Urothelium cell line (cell line): ENCODE data around the gene CHCHD6.

Experiments
- DNase-seq: peaks from one replicate; pipeline ENCODE4 v3.0.0; 2011; ENCODE audit warnings: low spot score, mixed read lengths
- FAIRE-seq: peaks from 2 replicates; lab custom pipeline; 2011; peaks lifted over from hg19 to GRCh38; lab: Jason Lieb, UNC

The CHCHD6 gene

GRCh38 chr3:126954141-126954842 is 250.3 kb downstream of the CHCHD6 start:
- FAIRE-seq (no peak), DNase-seq (no peak)

DNA sequence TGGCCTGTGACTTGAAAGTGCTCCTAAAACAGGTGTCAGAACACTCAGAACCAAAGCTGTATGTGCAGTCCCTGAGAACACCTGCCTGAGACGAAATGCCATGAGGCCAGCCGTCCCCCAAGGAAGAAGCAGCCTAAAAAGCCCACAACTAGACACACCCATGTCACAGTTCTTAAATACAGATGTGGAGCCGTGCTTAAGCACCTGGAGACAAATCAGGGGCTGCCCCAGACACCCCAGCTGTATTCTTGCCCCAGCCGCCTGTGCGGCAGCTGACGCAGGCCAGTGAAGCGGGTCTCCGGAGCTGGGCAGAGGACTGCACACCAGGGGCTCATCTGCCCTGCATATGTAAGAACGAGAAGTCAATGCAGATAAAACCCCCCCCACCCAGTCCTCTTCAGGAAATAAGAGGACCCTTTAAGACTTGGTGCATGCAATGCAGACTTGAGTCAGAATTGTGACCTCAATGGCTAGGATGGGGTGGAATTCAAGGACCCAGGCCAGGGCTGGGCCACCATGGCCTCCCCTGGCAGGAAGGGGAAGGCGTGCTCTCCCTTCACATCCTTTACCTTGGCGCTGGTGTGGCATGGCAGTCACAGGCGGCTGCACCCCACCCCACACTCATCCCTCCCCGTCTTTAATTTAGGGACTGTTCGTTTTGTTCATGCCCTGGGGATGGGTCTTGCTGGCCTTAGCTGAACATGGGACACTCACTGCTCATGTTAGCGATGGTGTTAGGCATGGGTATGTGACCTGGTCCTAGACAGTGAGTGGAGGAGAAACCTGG is 251.2 kb downstream of the CHCHD6 start:
- FAIRE-seq: no peak
- DNase-seq: no peak

GRCh38 chr3:126956361-126956760 is 252.3 kb downstream of the CHCHD6 start:
- DNase-seq (no peak), FAIRE-seq (no peak)

DNA sequence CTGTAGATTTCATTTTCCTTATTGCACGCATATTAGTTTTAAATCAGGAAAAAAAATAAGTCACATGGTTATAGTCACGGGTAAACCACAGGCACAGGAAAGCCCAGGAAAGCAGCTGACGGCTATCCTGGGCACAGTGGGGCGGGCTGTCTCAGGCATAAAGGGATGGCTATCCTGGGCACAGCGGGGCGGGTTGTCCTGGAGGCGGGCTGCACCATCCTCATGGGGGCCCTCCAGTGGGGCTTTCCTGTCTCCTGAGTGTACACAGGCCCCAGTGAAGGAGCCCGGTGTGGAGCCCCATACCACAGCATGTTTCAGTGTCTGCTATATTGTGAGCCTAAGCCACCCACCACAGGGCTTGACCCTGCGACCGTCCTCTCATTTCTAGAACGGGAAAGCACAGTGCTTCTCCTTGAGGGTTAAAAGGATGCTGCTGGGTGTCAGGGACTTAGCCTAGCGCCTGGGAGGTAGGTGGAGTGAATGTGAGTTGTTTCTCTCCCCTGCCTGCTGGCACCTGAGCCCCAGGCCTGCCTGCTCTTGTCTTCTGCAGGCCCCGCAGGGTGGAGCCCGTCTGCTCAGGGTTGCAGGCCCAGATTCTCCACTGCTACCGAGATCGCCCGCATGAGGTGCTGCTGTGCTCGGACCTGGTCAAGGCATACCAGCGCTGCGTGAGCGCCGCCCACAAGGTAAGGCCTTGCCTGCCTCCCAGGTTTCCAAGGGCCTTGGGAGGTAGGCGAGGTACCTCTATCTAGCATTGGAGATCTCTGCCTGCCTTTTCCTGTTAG is 253.0 kb downstream of the CHCHD6 start:
- FAIRE-seq (no peak), DNase-seq (no peak)

GRCh38 chr3:126957776-126958637 is 254.0 kb downstream of the CHCHD6 start:
- FAIRE-seq (no peak), DNase-seq (no peak)

GRCh38 chr3:126958638-126959085 is 254.6 kb downstream of the CHCHD6 start:
- no peak for FAIRE-seq

GRCh38 chr3:126959136-126959920 is 255.3 kb downstream of the CHCHD6 start:
- DNase-seq (no peak), FAIRE-seq (no peak)

More at GRCh38 chr3:126958638-126959085, 254.6 kb downstream of the CHCHD6 start:
- DNase-seq: no peak

DNA sequence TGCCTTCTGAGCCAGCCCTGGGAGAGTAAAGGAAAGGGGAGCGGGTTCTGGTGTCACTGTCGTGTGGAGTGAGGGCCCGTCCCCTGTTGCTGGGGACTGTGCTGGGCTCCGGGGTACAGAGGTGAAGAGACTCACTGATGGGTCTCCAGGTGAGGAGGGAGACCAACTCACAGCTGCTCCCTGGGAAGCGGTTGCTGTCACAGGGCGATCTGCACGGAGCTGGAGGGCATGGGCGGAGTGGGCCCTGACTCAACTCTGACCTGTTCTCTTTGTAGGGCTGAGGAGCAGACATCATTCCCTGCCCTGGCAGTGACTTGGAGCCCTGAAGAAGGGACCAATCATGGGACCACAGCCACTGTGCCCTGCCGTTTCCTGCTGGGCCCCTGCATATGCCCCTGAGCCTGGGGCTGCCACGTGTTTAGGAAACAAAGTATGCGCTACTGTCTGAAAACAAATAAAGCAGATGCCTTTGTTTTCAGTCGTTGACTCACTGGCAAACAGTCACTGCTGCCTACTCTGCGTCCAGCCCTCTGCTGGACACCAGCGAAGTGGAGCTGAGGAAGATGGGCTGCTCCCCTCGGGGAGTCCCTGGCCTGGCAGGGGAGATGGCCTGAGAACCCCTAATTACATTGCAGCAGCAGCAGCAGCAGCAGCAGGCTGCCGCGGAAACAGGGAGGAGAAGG is 256.0 kb downstream of the CHCHD6 start:
- DNase-seq: no peak
- FAIRE-seq: no peak

DNA sequence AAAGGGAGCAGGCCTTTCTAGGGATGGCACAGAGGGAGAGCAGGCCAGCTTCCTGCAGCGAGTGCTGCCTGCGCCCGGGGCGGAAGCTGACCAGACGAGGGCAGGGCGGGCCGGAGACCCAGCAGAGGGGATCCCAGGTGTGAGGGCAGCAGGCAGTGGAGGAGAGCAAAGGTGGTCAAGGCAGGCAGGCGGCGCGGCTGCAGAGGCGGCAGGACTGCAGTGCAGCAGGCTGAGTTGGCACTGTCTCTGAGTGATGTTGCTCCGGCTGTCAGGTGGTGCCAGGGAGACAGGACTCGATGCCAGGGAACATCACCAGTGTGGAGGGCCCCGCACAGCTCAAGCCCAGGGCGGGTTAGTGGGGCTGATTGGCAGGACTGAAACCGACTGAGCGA is 256.6 kb downstream of the CHCHD6 start:
- DNase-seq: no peak
- no peak for FAIRE-seq

- FAIRE-seq (no peak), DNase-seq (no peak)
Measured at GRCh38 chr3:126961191-126961790, 257.3 kb downstream of the CHCHD6 start.

- DNase-seq (no peak), FAIRE-seq (no peak)
Measured at GRCh38 chr3:126961791-126962461, 257.9 kb downstream of the CHCHD6 start.

DNA sequence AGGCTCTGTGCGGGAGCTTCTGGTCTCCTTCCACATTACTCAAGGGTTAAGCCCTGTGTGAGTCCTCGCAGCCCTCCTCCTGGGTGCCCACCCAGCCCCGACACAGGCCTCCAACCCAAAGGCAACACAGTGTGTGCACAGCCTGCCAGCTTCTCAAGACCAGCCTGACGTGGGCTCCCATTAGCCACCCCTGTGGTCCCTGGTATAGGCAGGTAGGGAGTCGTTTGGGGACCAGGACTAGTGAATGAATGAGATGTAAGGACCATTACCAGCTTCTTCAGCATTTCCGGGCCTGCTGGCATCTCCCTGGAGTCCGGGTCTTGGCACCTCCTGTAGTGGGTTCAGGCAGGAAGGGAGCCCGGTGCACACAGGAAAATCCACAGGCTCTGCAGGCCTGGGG is 258.7 kb downstream of the CHCHD6 start:
- no peak for DNase-seq
- no peak for FAIRE-seq

DNA sequence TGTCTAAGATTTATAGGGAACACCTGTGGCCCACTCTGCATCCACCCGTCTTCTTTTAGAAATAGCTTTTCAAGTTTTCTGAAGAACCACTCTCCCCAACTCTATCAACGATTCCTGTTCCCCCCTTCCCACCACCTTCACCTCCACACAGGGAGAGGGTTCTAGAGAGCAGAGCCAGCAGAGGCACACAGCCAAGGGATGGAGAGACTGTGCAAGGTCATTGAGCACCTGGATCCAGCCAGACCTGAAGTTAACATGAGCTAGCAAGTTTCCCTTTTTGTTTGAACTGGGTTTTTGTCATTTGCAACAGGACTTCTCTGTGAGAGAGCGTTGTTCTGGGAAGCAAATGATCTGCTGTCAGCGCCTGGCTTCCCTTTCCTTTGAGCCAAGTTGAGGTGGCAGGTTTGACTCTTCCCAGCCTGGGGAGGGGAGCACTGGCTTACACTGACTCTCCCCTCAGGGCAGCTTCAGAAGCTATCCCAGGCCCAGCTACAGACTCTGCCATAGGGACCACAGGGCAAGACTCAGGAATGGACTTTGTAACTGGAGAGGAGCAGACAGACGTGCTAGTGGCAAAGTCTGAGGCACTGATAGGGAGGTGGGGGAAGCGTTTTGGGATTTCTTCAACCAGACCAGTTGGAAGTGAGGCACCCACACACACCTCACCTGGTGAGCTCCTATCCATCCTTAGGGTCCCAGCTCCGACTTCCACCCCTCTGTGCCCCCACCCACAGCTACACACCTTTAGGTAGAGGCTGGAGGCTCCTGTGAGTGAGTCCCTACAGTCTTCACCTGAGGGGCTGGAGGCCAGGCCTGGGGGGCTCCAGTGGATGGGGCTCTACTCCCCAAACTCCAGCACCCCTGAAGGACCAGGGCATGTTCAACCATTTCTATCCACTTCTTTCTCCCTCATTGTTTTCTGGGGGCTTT is 259.5 kb downstream of the CHCHD6 start:
- no peak for FAIRE-seq
- no peak for DNase-seq

GRCh38 chr3:126964261-126964660 is 260.2 kb downstream of the CHCHD6 start:
- FAIRE-seq (peak; percentile 83), DNase-seq (no peak)

GRCh38 chr3:126964950-126965349 is 260.9 kb downstream of the CHCHD6 start:
- no peak for DNase-seq
- no peak for FAIRE-seq

- FAIRE-seq: no peak
- DNase-seq: no peak
Measured at GRCh38 chr3:126965526-126966080, 261.6 kb downstream of the CHCHD6 start.

DNA sequence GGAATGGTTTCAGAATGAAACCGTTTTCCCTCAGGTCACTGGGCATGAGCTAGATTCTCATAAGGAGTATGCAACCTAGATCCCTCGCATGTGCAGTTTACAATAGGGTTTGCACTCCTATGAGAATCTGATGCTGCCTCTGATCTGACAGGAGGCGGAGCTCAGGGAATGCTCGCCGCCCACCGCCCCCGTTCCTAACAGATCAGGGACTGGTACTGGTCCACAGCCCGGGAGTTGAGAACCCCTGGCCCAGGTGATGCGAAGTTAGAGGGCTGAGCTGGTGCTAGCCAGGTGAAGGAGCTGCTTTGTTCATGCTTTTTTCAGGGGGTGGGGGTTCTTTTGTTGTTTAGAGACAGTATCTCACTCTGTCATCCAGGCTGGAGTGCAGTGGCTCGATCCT is 263.3 kb downstream of the CHCHD6 start:
- DNase-seq (no peak), FAIRE-seq (no peak)
